Lower lobe of right lung (tissue), 1 donor: ENCODE data around the gene CLEC4A. TPM values are rescaled to one million over a fixed set of nuclear protein-coding genes. Genes with fewer than 3 reads are reported as not detected.

Experiments used
- total RNA-seq: library from RNA; stranded (reverse); fragmentation: NEBNext Ultra II Directional; extraction: Animal tissue kit (Norgen Biotek cat#: 25700); gene quantifications from one replicate; pipeline ENCODE4 v1.2.1, GENCODE V29; 2021
- donor health status: DM: no; HTN: yes; CAD: no; lungs with severe emphysema.

CLEC4A gene
- total RNA-seq, 1 donor from 2014 or later: 14.1 TPM

Other genes with a start within 250 kb of the CLEC4A start
- gene SLC2A3, start 187.4 kb upstream of the CLEC4A start, total RNA-seq: 133 TPM
- 19.8 TPM for gene FOXJ2, start 90.9 kb upstream of the CLEC4A start, total RNA-seq
- gene C3AR1, start 57.3 kb upstream of the CLEC4A start, total RNA-seq: 62.1 TPM
- gene NECAP1, start 41.3 kb upstream of the CLEC4A start, total RNA-seq: 40.1 TPM
- 0.15 TPM for gene ZNF705A, start 33.4 kb downstream of the CLEC4A start, total RNA-seq
- 0.47 TPM for gene FAM90A1, start 104.0 kb downstream of the CLEC4A start, total RNA-seq